ENCODE measurements around the gene METTL5.
"Not testable (repeated sequence)": the region's sequence is repeated elsewhere in the genome, so short reads cannot be mapped to it uniquely, and the experiment has no call there.

Gene METTL5

GRCh38 chr2:169860149-169860548 lies 35.4 kb upstream of the METTL5 start:
- H3K27ac ChIP-seq = no peak overlapping the region
- TF ChIP-seq ZFX (IDR thresholded peaks at IDR 0.05) = no peak
- TF ChIP-seq, protein P1, sequence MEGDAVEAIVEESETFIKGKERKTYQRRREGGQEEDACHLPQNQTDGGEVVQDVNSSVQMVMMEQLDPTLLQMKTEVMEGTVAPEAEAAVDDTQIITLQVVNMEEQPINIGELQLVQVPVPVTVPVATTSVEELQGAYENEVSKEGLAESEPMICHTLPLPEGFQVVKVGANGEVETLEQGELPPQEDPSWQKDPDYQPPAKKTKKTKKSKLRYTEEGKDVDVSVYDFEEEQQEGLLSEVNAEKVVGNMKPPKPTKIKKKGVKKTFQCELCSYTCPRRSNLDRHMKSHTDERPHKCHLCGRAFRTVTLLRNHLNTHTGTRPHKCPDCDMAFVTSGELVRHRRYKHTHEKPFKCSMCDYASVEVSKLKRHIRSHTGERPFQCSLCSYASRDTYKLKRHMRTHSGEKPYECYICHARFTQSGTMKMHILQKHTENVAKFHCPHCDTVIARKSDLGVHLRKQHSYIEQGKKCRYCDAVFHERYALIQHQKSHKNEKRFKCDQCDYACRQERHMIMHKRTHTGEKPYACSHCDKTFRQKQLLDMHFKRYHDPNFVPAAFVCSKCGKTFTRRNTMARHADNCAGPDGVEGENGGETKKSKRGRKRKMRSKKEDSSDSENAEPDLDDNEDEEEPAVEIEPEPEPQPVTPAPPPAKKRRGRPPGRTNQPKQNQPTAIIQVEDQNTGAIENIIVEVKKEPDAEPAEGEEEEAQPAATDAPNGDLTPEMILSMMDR (conservative IDR thresholded peaks at IDR 0.05) = no peak

- TF ChIP-seq ZFX (IDR thresholded peaks at IDR 0.05) = no peak
- TF ChIP-seq, protein P1 (conservative IDR thresholded peaks at IDR 0.05) = no peak
- H3K27ac ChIP-seq = no peak overlapping the region
These were observed 34.7 kb upstream of the METTL5 start for GRCh38 chr2:169859423-169859822.

GRCh38 chr2:169855281-169856258 lies 30.9 kb upstream of the METTL5 start:
- not testable (repeated sequence) for H3K27ac ChIP-seq

- H3K27ac ChIP-seq = no peak overlapping the region
- TF ChIP-seq, protein P1 (conservative IDR thresholded peaks at IDR 0.05) = no peak
- TF ChIP-seq ZFX (IDR thresholded peaks at IDR 0.05) = no peak
These were observed 28.4 kb upstream of the METTL5 start for GRCh38 chr2:169853041-169853668.

DNA sequence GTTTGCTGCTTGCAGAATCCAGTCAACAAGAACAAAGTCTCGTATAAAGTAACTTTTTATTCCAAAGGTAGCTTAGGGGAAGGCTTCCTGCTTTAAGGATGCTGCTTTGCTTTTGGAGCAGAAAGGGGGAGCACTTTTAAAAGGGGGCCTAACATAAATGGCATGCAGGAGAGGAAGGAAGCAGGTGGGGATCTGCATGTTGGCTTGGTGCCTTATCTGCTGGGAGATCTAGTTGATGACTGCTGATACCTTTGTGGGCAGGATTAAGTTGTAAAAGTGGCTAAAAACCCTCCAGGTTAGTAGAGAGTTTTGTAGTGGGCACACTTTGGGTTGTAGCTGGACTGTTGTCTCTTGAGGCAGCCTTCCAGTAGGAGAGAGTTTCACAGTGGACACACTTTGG lies 25.0 kb upstream of the METTL5 start:
- no peak overlapping the region for H3K27ac ChIP-seq
- TF ChIP-seq ZFX (IDR thresholded peaks at IDR 0.05) = no peak
- TF ChIP-seq, protein P1 (conservative IDR thresholded peaks at IDR 0.05) = no peak

DNA sequence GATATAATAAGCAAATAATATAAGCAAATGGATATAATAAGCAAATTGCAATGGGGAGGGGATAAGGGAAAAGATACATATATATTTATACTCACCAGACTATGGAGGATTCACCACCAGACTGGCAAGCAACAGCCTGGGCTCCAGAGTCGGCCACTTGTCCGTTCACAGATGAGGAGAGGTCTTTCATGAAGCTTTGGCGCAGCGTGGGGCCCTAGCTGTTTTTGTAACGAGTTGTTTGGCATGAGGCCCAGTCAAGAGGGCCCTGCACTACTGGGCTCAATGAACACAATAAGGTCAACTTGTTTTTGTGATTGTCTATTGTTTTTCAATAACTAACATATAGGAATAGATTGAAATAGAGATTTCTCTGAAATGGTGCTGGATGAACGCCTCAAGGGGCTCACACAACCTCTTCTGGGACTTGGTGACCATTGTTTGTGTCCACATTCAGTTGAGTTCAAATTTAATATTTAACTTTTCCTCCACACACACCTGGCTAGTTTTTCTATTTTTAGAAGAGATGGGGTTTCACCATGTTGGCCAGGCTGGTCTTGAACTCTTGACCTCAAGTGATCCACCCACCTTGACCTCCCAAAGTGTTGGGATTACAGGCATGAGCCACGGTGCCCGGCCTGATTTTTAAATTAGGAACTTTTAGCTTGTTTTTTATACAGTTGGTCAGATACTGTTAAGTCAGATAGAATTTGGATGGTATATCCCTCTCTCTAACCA lies 24.4 kb upstream of the METTL5 start:
- not testable (repeated sequence) for H3K27ac ChIP-seq

DNA sequence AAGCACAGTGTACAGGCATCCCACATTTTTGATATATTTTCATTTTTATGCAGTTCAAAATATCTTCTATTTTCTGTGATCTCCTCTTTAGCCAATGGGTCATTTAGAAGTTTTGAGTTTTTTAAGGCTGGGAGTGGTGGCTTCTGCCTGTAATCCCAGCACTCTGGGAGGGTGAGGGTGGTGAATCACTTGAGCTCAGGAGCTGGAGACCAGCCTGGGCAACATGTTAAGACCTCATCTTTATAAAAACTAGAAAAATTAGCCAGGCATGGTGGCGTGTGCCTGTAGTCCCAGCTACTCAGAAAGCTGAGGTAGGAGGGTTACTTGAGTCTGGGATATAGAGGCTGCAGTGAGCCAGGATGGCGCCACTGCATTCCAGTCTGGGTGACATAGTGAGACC lies 20.3 kb upstream of the METTL5 start:
- TF ChIP-seq, protein P1 (conservative IDR thresholded peaks at IDR 0.05) = no peak
- no peak for TF ChIP-seq ZFX (IDR thresholded peaks at IDR 0.05)
- no peak overlapping the region for H3K27ac ChIP-seq

- H3K27ac ChIP-seq = not testable (repeated sequence)
These were observed 16.9 kb upstream of the METTL5 start for GRCh38 chr2:169841625-169842024.
